HG03460 (cell line): ENCODE data around the gene KIF1A.

ENCODE experiments used
- ATAC-seq: cut with Tn5 transposase; IDR thresholded peaks from one replicate; pipeline ENCODE4 v1.9.1; 2021; ENCODE audit not compliant: unreplicated experiment

KIF1A gene

DNA sequence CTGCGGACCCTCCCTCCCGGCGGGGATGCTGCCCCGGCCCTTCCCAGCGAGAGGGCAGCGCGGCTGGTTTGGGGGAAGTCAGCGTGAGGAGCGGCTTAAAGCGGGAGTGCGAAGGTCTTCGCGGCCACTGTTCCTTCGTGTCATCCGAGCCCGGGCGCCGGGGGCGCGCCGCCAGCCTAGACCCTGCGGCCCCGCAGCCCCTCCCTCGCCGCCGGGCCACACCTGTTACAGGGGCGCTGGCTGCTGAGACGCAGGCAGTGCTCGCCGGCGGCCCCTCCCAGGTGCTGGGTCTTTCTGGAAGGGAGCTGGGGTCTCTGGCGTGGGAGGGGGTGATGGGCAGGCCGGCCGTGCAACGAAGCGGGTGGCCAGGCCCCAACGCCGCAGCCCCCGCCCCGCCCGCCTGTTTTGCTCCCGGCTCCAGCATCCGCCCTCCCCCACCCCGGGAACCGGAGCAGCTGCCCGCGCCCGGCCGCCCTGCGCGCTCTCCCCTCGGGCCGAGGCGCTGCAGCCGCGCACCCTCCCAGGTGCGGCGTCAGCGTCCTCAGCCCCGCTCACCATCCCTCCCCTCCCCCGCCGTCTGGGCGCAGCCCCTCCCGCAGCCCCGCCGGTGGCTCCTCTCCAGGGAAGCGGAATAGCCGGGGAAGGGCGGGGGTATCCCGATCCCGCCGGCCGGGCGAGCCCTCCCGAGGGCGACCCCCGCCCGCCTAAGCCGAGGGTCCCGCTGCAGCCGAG lies 727 bp downstream of the KIF1A start:
- ATAC-seq, result no peak

- no peak for ATAC-seq
These were observed 1.5 kb downstream of the KIF1A start for GRCh38 chr2:240818293-240819125.

- no peak for ATAC-seq
These were observed 2.3 kb downstream of the KIF1A start for GRCh38 chr2:240817496-240818292.

DNA sequence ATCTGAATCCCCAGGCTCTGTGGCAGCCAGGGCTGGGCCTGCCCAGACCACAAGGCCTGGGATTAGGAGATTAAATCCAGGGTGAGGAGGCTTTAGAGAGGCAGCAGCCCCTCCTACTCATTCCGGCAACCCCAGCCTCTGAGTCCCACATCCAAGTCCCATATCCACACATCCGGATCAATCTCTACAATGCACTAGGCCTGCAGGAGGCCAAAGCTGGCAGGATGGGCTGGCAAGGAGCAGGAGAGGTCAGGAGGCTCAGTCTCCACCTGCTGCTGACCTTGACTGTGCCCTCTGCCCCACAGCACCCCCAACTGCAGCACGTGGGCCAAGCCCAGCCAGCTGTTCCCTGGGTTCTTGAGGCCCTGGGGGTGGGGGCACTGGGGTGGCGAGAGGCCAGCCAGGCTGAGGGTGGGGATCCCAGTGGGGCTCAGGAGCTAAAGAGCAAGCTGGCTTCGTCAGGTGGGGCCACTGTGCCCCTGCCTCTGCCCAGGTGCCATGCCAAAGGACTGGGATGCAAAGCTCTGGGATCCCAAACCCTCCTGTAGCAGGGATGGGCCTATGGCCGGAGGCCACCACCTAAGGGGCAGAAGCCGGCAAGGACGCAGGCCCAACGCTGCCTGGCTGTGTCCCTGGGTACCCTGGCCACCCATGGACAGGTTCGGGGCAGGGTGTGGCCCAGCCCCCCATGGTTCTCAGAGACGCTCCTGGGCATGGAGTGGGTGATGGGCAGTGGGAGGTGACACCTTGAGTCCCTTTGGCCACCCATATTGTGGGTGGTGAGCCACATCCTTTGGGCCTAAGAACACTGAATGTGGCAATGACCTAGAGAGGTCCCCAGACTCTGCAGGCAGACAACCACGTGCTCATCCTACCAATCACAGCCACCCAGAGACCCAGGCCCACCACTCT lies 3.2 kb downstream of the KIF1A start:
- no peak for ATAC-seq

DNA sequence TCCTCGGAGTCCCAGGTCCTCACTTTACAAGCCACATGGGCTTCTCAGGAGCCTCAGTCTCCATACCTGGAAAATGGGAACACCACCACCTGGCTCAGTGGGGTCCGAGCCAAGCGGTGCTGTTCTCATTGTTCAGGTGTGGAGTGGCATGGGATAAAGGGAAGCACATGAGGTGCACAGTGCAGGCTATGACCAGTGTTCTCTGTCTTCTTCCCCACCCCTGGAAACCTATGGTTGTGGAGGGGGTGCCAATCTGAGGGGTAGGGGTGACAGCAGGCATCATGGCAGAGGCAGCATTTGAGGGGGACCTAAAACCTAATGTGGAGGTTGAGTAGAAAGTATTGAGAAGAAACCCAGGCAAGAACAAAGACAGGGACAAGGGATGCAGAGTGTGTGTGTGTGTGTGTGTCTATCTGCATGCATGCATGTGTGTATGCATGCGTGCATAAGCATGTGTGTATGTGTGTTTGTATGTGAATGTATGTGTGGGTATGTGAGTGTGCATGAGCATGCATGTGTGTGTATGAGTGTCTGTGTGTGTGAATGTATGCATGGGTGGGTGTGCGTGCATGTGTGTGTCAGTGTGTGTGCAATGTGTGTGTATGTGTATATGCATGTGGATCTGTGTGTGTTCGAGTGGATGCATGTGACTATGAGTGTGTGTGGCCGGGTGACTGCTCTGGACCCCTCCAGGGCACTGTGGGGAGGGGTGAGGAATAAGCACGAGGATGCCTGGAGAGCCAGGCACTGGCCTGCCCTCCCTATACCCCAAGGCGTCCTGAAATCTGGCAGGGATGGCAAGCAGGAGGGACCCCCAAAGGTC lies 4.0 kb downstream of the KIF1A start:
- ATAC-seq, result no peak

GRCh38 chr2:240814946-240815760 lies 4.9 kb downstream of the KIF1A start:
- no peak for ATAC-seq

DNA sequence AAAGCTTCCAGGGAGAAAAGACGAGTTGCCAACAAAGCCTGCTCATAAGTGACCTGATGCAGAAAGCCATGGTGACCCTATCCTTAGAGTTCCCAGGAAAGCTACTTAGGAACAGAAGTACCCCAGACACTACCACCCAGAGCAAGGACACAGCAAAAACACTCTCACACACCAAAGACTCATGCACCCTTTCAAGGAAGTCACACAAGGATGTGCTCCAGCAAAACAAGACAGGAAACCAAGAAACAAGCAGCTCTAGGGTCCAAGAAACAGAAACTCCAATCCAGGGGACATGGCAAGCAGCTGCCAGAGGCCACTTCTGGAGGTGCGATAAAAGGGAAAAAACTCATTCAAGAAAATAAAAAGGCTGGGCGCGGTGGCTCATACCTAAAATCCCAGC lies 5.7 kb downstream of the KIF1A start:
- no peak for ATAC-seq

DNA sequence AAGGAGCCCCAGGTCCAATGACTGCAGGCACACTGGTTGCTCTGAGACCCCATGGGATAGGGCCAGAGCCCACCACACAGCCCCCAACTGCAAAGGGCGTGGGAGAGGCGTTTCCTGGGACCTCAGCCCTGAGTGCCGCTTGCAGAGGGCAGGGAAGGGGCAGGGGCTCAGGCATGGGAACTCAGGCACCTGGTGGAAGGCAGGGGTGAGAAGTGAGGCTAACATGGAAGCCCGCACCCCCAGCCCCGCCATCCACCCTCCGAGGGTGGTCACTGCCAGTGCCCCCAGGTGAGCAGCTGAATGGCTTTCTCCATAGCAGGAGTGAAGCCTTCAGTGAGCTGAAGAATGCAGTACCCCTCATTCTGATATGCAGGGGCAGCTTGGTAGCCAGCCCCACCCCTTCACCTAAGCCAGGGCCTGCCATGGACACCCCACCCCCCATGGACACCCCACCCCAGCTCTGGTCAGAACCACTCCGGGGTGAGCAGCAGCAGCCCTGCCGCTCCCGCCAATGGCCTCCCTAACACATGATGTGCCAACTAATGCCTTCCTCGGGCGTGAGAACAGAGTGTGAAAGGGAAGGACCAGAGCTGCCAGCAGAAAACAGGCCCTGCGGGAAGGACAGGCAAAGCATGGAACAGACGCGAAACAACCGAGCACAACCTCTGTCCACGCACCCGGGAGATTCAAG lies 6.6 kb downstream of the KIF1A start:
- ATAC-seq, result no peak

DNA sequence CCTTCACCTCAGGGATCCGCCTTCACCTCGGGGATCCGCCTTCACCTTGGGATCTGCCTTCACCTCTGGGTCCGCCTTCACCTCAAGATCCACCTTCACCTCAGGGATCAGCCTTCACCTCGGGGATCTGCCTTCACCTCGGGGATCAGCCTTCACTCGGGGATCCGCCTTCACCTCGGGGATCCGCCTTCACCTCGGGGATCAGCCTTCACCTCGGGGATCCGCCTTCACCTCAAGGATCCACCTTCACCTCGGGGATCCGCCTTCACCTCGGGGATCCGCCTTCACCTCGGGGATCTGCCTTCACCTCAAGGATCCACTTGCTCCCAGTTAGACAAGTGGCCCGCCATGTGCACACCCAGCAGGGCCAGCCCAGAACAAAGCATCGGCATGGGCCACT lies 7.3 kb downstream of the KIF1A start:
- ATAC-seq, result no peak

- ATAC-seq, result no peak
These were observed 7.7 kb downstream of the KIF1A start for GRCh38 chr2:240812301-240812680.

DNA sequence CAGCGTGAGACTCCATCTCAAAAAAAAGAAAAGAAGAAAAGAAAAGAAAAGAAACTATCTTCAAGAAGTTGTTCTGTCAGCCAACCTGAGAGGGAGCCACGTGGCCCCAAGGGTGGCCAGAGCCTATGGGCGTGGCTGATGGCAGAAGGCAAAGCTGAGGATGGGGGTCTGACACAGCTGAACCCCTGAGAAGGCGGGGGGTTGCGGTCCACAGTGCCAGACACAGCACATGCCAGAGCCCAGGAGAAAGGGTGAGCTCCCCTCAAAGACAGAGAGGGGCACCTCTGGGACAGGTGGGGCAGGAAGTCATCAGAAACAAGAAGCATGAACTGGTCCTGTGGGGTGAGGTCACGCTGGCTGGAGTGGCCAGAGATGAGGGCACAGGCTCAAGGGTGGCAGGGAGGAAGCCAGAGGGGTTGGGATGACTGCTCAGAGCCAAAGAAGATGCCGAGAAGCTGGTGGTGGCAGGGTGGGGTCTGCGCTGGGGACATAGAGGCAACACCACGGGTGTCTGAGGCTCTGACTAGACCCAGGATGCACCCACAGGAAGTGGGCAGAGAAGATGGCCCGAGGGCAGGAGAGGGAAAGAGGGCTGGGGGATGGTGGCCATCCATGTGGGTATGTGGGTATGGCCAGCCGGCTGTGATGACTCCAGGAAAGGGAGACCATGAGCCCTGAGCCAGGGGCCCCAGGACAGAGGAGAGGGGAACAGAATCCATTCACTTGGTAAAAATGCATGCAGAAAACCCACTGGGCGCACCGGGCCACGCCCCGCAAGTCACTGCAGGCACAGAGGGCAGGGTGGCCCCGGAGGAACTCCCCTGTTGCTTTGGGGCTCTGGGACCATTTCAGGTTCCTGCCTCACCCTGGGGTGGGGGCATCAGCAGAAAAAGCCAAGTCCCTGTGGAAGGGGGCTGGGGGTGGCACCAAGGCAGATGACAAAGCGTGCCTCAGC lies 8.4 kb downstream of the KIF1A start:
- ATAC-seq, result no peak

DNA sequence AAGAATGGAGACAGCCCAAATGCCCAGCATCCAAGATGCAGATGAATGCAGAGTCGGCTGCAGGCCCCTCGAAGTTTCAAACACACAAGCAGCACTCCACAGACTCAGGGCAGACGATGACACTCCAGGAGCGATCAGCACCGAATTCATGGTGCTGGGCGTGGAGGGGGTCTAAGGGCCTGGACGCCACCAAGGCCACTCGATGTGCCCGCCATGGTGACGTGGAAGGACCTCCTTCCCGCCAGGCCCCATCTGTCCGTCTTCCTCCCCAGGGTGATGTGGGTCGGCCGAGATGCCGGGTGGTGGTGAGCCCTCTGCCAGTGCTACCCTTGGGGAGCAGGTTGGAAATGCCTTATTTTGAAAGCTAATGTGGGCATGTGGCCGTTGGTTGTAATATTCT lies 9.4 kb downstream of the KIF1A start:
- ATAC-seq, result no peak

DNA sequence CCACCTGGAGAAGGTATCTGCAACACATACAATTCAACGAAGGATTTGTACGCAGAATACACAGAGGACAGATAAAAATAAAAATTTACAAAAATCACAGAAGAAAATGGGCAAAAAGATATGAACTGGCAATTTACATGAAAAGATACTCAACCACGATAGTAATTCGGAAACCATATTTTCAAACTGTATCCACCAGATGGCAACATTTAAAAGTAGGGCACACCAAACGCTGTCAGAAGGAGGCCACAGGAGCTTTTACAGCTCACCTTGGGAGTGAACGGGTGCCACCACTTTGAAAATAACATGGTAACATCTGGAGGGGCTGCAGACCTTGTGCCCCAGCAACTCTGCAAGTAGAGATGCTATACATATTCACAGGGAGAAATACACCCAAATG lies 9.8 kb downstream of the KIF1A start:
- ATAC-seq, result no peak

DNA sequence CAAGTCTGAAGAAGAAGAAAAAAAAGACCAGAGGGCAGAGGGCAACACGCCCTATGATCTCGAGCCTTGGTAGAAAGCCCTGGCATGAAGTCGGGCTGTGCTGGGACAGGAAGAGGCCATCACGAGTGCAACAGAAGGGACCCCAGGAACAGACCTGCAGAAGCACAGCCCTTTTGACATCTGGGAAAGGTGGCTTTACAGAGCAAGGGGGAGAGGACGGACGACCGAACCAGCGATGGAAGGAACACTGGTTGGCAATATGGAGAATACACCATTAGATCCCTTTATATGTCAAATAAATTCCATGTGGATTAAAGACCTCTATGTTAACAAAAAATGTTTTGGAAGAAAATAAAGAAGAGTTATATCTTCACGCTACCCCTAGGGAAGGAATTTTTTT lies 10.7 kb downstream of the KIF1A start:
- no peak for ATAC-seq

DNA sequence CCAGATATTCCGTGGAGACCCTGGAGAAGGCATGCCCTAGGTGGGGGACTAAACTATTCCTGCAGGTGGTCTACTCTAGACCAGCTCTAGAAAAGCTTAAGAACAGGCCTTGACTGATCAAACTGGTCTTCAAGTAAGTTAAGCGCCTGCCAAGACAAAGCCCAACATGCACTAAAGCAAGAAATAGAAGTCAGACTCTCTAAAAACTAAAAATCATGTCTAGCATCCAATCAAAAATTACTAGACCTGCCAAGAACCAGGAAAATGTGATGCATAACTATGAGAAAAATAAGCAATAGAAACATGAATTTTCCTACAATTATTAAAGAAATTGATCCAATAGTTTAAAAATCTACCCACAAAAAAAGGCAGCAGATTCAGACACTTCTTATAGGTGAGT lies 13.6 kb downstream of the KIF1A start:
- ATAC-seq, result no peak

DNA sequence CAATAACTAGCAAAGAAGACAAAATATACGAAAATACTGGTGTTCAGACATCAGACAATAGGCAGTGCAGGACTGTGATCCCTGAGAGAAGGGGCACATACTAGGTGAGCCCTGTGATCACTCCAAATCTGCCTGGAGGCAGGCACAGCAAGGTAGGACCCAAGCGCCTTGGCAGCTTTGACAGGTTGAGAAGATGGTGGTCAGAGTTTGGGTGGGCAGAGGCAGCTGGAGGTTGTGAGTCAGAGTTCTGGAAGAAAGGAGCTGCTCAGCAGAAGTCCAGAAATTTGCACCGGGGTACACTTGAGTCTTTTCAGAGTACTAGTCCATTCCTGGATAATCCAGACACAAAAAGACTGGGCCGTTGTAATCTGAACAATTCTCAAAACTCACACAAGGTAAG lies 14.0 kb downstream of the KIF1A start:
- ATAC-seq, result no peak

DNA sequence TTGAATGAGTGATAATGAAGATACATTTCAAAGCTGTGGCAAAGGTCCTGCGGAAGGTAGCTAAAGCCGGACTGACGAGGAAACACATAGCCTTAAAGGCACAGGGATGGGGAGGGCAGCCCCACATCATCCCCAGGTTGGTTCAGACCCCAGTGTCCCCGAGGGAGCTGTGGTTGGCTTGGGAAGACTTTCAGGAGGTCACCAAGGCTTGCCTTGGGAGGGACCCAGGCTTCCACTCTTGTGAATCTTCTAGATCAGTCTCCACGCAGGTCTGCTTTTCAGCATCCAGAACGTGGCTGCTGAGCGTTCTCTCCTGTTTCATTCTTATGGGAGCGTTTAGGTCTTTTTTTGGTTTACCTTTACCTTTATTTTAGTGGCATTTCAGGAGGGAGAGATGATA lies 16.8 kb downstream of the KIF1A start:
- ATAC-seq, result no peak
